Endodermal cell (in vitro differentiated cells): ENCODE measurements around the gene IL10RA. TPM values are rescaled to one million over a fixed set of nuclear protein-coding genes. Genes with fewer than 3 reads are reported as not detected.

Experiments used
- DNase-seq: peaks from one replicate; pipeline ENCODE4 v3.0.0-alpha.2; 2017
- H3K27ac ChIP-seq: 2 replicates; pipeline ENCODE4 v1.5.1; 2013; ENCODE audit warnings: mild to moderate bottlenecking, low read depth, low read length, moderate library complexity
- H3K27me3 ChIP-seq: 2 replicates; pipeline ENCODE4 v1.6.1; 2013; ENCODE audit warnings: mild to moderate bottlenecking, low read length, moderate library complexity; ENCODE audit not compliant: insufficient read depth, control insufficient read depth, poor library complexity, severe bottlenecking
- H3K36me3 ChIP-seq: 2 replicates; pipeline ENCODE4 v1.7.0; 2013; ENCODE audit warnings: mild to moderate bottlenecking, low read length, moderate library complexity; ENCODE audit not compliant: control insufficient read depth, insufficient read depth
- H3K4me1 ChIP-seq: one replicate; pipeline ENCODE4 v1.7.0; 2013; ENCODE audit warnings: low read length; ENCODE audit not compliant: control insufficient read depth, insufficient read depth
- H3K4me3 ChIP-seq: 2 replicates; pipeline ENCODE4 v1.5.1; 2013; ENCODE audit warnings: mild to moderate bottlenecking, low read length, moderate library complexity
- H3K9ac ChIP-seq: 2 replicates; pipeline ENCODE4 v1.6.1; 2013; ENCODE audit warnings: mild to moderate bottlenecking, low read length, moderate library complexity; ENCODE audit not compliant: poor library complexity, severe bottlenecking; ENCODE audit errors: extremely low read depth
- H3K9me3 ChIP-seq: 2 replicates; pipeline ENCODE4 v1.6.1; 2013; ENCODE audit warnings: mild to moderate bottlenecking, low read length, moderate library complexity; ENCODE audit not compliant: control insufficient read depth
- H3K27ac Mint-ChIP-seq: 2 replicates; pipeline ENCODE4 v1.8.0; 2020; ENCODE audit warnings: mixed read lengths
- H3K27me3 Mint-ChIP-seq: 2 replicates; pipeline ENCODE4 v1.8.0; 2021; ENCODE audit warnings: mild to moderate bottlenecking, mixed read lengths; ENCODE audit not compliant: insufficient read depth
- H3K36me3 Mint-ChIP-seq: 2 replicates; pipeline ENCODE4 v1.8.0; 2020; ENCODE audit warnings: low read depth, mixed read lengths
- H3K4me1 Mint-ChIP-seq: 2 replicates; pipeline ENCODE4 v1.8.0; 2020; ENCODE audit warnings: mixed read lengths
- H3K4me3 Mint-ChIP-seq: 2 replicates; pipeline ENCODE4 v1.8.0; 2020; ENCODE audit warnings: mild to moderate bottlenecking, moderate library complexity, mixed read lengths
- H3K9me3 Mint-ChIP-seq: 2 replicates; pipeline ENCODE4 v1.8.0; 2020; ENCODE audit warnings: mild to moderate bottlenecking, mixed read lengths
- CTCF ChIP-seq: fragments of 200-600 bp; sonication (generic); conservative IDR thresholded peaks from 2 replicates; pipeline ENCODE4 v1.5.0; 2021; ENCODE audit warnings: antibody characterized with exemption, mild to moderate bottlenecking
- WGBS, 2 experiments: methylation state at CpG; one replicate each; pipeline versions ENCODE4 v1.1.5 to v1.1.7; 2013; ENCODE audit warnings: missing lambda C conversion rate in 2 of 2, mixed read lengths in 1 of 2; ENCODE audit not compliant: insufficient coverage in 1 of 2, insufficient read length in 1 of 2; 5-methylcytosine and 5-hydroxymethylcytosine counted together
- total RNA-seq, 2 donors: library from RNA; stranded (reverse); fragmentation: NEBNext Ultra II Directional in 1 of 2; extraction: Animal tissue kit (Norgen Biotek cat#: 25700) in 1 of 2; gene quantifications; 2 replicates in 1 of 2; 3 replicates in 1 of 2; pipeline ENCODE4 v1.2.1, GENCODE V29; 2021

IL10RA gene
- total RNA-seq, 2 donors from 2014 or later = 0.46 to 0.51 TPM

DNA sequence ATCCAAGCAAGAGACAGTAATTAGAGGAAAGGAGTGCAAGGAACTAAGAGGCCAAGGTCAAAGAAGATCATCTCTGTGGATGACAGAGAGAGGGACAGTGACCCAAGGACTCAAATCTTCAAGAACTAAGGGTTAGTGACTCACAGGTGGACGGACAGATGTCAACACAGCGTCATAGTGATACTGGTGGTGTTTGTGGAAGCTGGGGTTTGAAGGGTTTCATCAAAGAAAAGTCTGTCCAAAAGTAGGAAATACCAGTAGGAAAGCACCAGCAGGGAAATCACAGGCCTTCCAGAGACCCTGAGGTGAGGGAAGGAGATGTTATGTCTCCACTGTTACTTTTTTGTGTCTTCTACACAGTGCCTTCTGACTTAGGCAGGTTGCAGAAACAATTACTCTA lies 32.2 kb downstream of the IL10RA start:
- H3K27me3 ChIP-seq = no peaks in the 10 kb centered on the region
- no peaks in the 10 kb centered on the region for H3K4me1 ChIP-seq
- Mint-ChIP-seq H3K36me3 (no peaks in the 10 kb centered on the region), H3K4me1 (no peaks in the 10 kb centered on the region), H3K4me3 (no peak overlapping the region), H3K9me3 (peaks cover 6% of the 10 kb centered on the region), H3K27me3 (peaks cover 24% of the 10 kb centered on the region), H3K27ac (no peak overlapping the region)
- TF ChIP-seq CTCF = no peak
- no peaks in the 10 kb centered on the region for H3K9me3 ChIP-seq
- 91 to 100% methylated on average over 2 of the region's 2 CpGs for WGBS, 2 experiments
- no peak for DNase-seq
- H3K4me3 ChIP-seq = no peak overlapping the region
- no peak overlapping the region for H3K9ac ChIP-seq
- no peaks in the 10 kb centered on the region for H3K36me3 ChIP-seq
- H3K27ac ChIP-seq = no peak overlapping the region

DNA sequence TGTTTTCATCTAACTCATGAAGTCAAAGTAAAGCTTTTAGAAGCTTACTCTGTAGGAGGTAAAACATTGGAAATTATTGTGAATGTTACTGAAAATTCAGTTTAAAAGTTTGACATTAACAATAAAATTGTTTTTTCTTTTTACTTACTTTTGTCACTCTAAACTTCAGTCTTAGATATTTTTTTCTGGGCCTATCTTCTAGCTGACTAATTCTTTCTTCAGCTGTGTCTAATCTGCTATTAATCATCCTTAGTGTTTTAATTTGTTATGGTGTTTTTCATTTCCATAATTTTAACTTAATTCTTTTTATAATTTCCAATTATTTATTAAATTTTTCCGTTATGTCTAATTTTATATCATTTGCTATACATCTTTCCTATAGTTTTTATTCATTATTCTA lies 35.0 kb downstream of the IL10RA start:
- peaks cover 8% of the 10 kb centered on the region for H3K9me3 Mint-ChIP-seq
- no peaks in the 10 kb centered on the region for H3K4me1 ChIP-seq
- H3K27ac Mint-ChIP-seq = no peak overlapping the region
- TF ChIP-seq CTCF = no peak
- H3K9ac ChIP-seq = no peak overlapping the region
- H3K4me3 Mint-ChIP-seq = no peak overlapping the region
- no peak overlapping the region for H3K27ac ChIP-seq
- no peaks in the 10 kb centered on the region for H3K36me3 Mint-ChIP-seq
- no peaks in the 10 kb centered on the region for H3K27me3 ChIP-seq
- no CpG with 5 or more reads among the region's 1 CpG for WGBS, 2 experiments
- H3K4me1 Mint-ChIP-seq = no peaks in the 10 kb centered on the region
- no peaks in the 10 kb centered on the region for H3K36me3 ChIP-seq
- no peak for DNase-seq
- H3K27me3 Mint-ChIP-seq = peaks cover 21% of the 10 kb centered on the region
- H3K4me3 ChIP-seq = no peak overlapping the region
- H3K9me3 ChIP-seq = no peaks in the 10 kb centered on the region

DNA sequence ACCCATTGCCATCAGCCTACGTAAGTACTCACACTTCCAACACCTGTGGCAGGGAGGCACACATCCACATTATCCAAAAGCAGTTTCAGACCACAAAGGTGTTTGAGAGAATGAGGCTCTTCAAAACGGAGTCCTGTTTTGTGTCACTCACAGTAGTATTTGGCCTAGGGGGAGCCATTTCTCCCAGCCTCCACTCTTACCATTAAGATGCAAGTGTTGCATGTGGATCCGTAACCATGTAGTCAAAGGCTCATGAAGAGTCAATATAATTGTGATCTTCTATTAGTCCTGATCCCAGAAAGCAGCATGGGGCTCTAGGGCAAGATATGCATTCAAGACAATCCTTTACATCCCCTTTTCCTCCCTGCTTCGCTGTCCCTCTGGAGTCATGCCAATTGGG lies 41.5 kb downstream of the IL10RA start:
- peak; percentile 46 for TF ChIP-seq CTCF
- Histone ChIP-seq H3K9me3 (no peaks in the 10 kb centered on the region), H3K27me3 (no peaks in the 10 kb centered on the region), H3K27ac (no peak overlapping the region), H3K36me3 (no peaks in the 10 kb centered on the region), H3K4me1 (no peaks in the 10 kb centered on the region), H3K4me3 (no peak overlapping the region), H3K9ac (no peak overlapping the region)
- H3K4me3 Mint-ChIP-seq = no peak overlapping the region
- peaks cover 8% of the 10 kb centered on the region for H3K27me3 Mint-ChIP-seq
- no peak for DNase-seq
- H3K27ac Mint-ChIP-seq = no peak overlapping the region
- H3K36me3 Mint-ChIP-seq = no peaks in the 10 kb centered on the region
- peaks cover 2% of the 10 kb centered on the region for H3K9me3 Mint-ChIP-seq
- WGBS, 2 experiments = 60 to 88% methylated on average over 1 to 4 of the region's 4 CpGs
- no peaks in the 10 kb centered on the region for H3K4me1 Mint-ChIP-seq
